Measurements from ENCODE around the gene PTPN1.

GRCh38 chr20:50601511-50602431 lies 91.6 kb downstream of the PTPN1 start:
- TF ChIP-seq ZNF2 (tag by site-specific recombination; IDR thresholded peaks at IDR 0.05) (no peak), PATZ1 (tag by site-specific recombination; IDR thresholded peaks at IDR 0.05) (no peak), YY1 (tag by site-specific recombination; IDR thresholded peaks at IDR 0.05) (no peak), ZBTB26 (tag by site-specific recombination; optimal IDR thresholded peaks at IDR 0.05) (no peak), ZNF623 (tag by site-specific recombination; IDR thresholded peaks at IDR 0.05) (no peak), ZNF121 (tag by site-specific recombination; IDR thresholded peaks at IDR 0.05) (no peak), REST (tag by site-specific recombination; IDR thresholded peaks at IDR 0.05) (no peak), SCRT2 (tag by site-specific recombination; IDR thresholded peaks at IDR 0.05) (no peak), SP3 (tag by site-specific recombination; IDR thresholded peaks at IDR 0.05) (no peak)
